ENCODE measurements around the gene ERI3.
A peak's percentile ranks its signal among the peaks of the same experiment; 100 is the strongest.

The ERI3 gene

GRCh38 chr1:44235808-44236207 is 119.2 kb downstream of the ERI3 start:
- DNase-seq (ENCODE audit: low read depth): no peak

GRCh38 chr1:44233593-44233992 is 121.5 kb downstream of the ERI3 start:
- no peak for DNase-seq (ENCODE audit: low read depth)

GRCh38 chr1:44230796-44231195 is 124.3 kb downstream of the ERI3 start:
- no peak for DNase-seq (ENCODE audit: low read depth)

- DNase-seq (ENCODE audit: low read depth): no peak
Observed at GRCh38 chr1:44229435-44230167, 125.5 kb downstream of the ERI3 start.

- DNase-seq (ENCODE audit: low read depth): no peak
Observed at GRCh38 chr1:44228218-44228617, 126.8 kb downstream of the ERI3 start.

GRCh38 chr1:44227211-44227610 is 127.8 kb downstream of the ERI3 start:
- DNase-seq (ENCODE audit: low read depth): no peak

GRCh38 chr1:44225761-44226160 is 129.3 kb downstream of the ERI3 start:
- DNase-seq (ENCODE audit: low read depth): no peak

- DNase-seq (ENCODE audit: low read depth): no peak
Observed at GRCh38 chr1:44223187-44223610, 131.9 kb downstream of the ERI3 start.

GRCh38 chr1:44222397-44223186 is 132.5 kb downstream of the ERI3 start:
- DNase-seq (ENCODE audit: low read depth): no peak

GRCh38 chr1:44221769-44222168 is 133.3 kb downstream of the ERI3 start:
- DNase-seq (ENCODE audit: low read depth): no peak

- DNase-seq (ENCODE audit: low read depth): no peak
Observed at GRCh38 chr1:44220755-44221154, 134.3 kb downstream of the ERI3 start.

- no peak for DNase-seq (ENCODE audit: low read depth)
Observed at GRCh38 chr1:44220001-44220751, 134.9 kb downstream of the ERI3 start.

GRCh38 chr1:44219301-44219626 is 135.8 kb downstream of the ERI3 start:
- DNase-seq (ENCODE audit: low read depth): no peak

GRCh38 chr1:44218503-44219300 is 136.4 kb downstream of the ERI3 start:
- DNase-seq (ENCODE audit: low read depth): no peak

GRCh38 chr1:44217809-44218410 is 137.1 kb downstream of the ERI3 start:
- DNase-seq (ENCODE audit: low read depth): peak; percentile 63

GRCh38 chr1:44213222-44214112 is 141.6 kb downstream of the ERI3 start, which contains the start of gene DMAP1:
DMAP1 (plus strand) TSS chr1:44213471; CDS start chr1:44213754, 283 bp downstream.
- DNase-seq (ENCODE audit: low read depth): peak; percentile 82

- no peak for DNase-seq (ENCODE audit: low read depth)
Observed at GRCh38 chr1:44212355-44213221, 142.5 kb downstream of the ERI3 start.

- no peak for DNase-seq (ENCODE audit: low read depth)
Observed at GRCh38 chr1:44210595-44210994, 144.5 kb downstream of the ERI3 start.

- DNase-seq (ENCODE audit: low read depth): no peak
Observed at GRCh38 chr1:44208226-44208625, 146.8 kb downstream of the ERI3 start.

Data from activated T-cell treated with anti-CD3 and anti-CD28 coated beads for 24 hours (primary cell).